ENCODE measurements around the gene ACACA. TPM values are rescaled to one million over a fixed set of nuclear protein-coding genes. Genes with fewer than 3 reads are reported as not detected.

Gene ACACA
- total RNA-seq, 1 experiment from 2014 or later: 41.7 TPM

DNA sequence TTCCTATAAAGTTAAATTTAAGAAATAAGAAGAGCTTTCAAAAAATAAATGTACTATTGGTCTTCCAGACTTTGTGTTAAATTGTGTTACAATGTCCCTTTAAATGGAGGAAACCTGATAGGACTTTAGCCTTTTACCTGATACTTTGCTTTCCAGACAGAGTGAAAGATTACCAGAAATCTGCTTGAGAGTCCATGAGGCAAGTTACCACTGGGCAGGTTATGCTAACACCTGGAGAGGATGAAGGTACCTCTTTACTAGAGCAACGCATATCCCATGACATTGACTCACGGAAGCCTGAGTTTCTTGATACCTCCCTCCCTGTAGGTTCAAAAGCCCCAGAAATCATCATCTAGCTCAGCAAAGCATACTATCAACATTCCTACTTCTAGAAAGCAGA lies 174.7 kb downstream of the ACACA start:
- no peak for DNase-seq (ENCODE audit: low spot score)

DNA sequence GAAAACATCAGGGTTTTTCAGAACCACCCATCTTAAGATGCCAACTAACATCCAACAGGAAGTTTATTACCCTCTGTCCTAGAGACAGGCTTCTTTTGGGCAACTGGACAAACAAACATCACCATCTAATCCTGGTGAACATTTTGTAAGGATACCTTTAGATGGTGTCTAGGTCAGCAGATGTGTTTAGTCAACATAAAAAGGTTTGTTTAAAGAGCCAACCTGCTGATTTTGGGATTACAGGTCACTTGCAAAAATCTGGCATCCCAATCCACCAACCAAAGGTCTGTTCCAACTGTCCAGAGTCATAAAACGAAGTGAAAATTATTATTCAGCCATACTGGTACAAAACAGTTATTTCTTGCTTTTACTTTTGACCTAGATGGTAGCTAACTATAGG lies 176.0 kb downstream of the ACACA start:
- DNase-seq (ENCODE audit: low spot score): no peak

DNA sequence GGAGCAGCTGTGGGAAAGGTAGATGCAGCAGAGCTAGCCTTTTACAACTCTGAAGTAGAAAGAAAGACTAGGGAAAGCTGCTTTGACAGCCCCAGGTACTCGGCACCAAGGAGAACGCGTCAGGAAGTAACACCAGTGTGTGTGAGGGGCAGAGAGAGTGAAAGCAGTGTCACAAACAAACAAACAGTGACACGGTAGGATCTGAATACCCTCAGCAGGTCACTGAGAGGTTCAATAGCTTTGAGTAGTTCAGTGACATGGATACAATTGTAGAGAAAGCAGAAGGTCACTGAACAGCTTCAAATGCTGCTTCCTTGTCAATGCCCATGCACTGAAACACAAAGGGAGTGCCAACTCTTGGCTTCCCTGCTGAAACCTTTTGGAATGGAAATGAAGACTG lies 181.2 kb downstream of the ACACA start:
- no peak for DNase-seq (ENCODE audit: low spot score)

DNA sequence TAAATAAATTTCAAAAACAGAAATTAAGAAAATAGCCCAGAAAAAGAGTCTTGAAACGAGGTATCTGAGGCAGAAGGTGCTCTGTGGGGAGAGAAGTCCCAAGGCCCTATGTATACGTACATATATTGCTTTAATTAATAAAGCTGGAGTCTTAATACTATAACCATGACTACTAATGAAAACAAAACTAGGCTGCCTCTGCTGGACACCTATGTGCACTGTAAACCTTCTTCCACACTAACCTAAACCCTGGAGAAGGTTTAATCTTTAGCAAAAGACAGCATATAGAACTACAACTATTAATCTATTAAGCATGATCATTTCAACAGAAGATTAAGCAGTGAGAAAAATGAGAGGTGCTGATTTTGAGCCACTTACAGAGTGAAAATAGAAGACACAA lies 184.8 kb downstream of the ACACA start:
- no peak for DNase-seq (ENCODE audit: low spot score)

DNA sequence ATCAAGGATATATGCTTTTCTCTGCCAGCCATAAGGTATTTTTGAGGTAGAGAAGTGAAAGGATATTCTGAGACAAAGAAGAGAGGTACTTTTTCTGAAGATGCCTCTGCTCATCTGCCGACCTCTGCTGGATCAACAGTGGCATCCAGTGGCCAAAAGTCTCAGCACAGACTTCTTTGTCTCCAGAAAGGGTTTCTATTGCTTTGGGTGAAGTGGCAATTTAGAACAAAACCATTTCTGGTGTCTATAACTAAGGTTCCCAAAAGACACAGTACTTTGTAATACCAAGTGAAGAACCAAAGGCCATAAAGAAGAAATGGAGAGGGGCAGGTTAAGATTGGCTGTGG lies 186.1 kb downstream of the ACACA start:
- peak; percentile 24 for DNase-seq (ENCODE audit: low spot score)

DNA sequence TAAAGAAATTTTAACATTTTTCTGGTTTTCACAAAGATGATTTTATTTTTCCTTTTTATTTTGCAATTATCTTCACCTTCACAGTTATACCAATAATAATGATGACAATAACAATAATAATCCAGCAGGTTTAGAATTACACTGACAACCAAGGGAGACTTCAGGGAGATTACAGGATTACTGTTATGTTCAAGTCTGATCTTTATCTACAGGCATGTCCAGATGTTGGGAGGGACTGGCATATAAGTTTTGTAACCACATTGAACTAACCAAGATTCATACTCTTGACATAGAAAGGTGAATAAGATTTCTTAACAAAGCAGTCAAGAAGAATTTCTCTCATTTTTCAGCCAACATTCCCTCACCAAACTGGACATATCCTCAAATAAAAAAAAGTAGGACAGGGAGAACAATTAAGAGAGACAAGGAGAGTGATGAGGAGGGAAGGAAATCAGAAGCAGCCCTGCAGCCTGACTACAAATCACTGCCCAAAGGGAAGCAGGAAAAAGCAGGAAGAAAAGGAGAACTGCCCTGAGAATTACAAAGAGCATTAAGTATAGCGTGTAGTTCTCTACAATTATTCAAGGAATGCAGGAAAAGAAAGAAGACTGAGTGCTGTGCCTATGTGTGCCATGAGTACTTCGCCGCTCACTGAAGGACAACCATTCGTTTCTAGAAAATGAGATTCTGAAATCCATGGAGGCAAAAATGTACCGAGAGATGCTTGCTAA lies 186.6 kb downstream of the ACACA start:
- no peak for DNase-seq (ENCODE audit: low spot score)

DNA sequence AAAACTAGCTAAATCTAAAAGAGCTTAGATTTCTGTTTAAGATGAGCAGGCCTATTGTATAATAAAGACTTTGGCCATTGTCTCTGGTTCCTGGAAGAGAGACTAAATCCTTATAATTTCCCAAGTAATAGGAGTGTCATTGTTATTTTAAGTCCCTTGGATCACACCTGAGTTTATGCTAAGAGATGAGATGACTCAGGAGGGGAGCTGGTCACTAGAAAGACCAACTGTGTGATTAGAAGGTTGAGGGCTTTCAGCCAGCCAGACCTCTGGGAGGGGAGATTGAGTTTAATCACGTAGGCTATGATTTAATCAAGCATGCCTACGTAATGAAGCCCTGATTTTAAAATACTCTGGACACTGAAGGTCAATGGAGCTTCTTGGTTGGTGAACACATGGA lies 187.8 kb downstream of the ACACA start:
- DNase-seq (ENCODE audit: low spot score): no peak

DNA sequence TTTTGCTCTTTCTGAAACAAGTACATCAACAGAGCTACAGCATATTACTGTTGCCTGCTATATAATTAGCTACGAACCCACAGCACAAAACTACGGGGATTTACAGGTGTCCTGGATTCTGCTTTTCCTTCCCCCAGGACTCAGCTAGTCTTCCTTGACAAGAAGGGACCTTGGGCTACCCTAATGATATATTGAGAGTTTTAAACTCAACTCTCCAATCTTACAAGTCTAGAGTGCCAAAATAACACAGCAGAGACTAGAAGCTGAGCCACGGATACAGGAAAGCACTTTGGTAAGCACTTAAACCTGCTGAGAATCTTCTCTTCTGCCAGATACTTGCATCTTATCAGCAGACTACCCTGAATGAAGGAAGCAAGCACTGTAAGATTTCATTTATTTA lies 192.2 kb downstream of the ACACA start:
- DNase-seq (ENCODE audit: low spot score): no peak

DNA sequence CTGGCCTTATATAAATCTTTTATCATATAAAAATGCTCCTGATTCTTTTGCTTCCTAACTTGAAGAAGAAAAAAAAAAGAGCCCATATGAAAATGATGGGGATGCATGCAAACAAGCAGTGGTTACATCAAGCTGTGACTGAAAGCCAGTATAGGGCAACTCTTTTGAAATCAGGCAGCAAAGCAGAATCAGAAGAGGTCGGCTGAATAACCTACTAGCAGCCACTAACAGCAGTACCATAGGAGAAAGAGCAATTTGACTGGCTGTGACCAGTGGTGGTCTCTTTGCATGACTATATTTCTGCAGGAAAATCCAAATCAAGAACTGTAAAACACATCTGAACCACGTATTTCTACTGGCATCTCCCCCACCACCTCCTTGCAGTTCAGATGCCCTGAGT lies 192.7 kb downstream of the ACACA start:
- DNase-seq (ENCODE audit: low spot score): no peak

DNA sequence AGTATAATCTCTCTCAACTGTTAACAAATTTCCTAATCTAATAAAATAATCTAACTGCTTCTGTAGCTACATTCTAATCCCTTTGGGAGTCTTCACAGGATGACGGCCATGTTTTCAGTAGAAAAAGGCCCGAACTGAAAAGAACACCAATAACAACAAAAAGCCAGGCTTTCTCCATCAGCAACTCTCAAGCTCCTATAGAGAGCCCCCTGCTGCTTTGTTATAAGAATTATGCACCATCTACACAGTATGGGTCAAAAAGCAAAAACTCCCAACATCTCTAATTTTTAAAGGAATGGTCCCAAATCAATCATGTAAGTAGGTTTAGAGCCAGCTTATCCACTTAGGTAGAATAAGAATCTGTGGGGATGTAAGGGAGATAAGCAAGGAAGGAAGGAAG lies 194.5 kb downstream of the ACACA start:
- no peak for DNase-seq (ENCODE audit: low spot score)

DNA sequence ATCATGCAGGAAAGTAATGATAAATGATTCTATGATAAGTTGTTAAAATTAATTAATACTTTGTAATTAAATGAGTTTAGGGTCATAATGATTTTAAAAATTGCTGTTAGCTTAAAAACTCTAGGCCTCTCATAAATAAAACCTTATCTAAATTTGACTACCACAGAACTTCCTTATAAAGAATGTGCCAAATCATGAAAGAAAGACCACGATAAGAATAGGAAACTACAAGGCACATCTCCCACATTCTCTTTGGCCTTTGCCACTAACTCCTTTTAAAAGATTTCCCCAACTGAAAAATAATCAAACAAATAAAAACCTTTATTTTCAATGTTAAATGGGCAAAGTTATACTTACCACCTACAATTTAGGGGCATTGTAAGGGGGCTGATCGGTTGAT lies 195.5 kb downstream of the ACACA start:
- DNase-seq (ENCODE audit: low spot score): no peak

DNA sequence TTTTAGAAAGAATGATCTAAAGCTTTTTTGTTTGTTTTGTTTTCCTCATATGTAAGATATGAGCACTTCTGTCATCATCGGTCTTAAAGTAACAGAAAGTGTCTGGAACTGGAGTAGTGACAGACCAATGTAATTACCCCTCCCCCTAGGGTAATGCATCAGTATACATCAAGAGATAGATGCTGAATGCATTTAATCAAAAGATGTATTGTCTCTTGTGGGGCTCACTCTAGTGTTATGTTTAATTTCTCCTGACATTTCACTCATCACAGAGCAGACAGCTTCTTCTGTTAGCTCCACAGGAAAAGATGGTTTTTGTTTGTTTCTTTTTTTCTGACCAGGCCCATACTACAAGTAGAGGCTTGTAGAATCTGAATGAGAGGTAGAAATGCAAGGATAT lies 199.5 kb downstream of the ACACA start:
- DNase-seq (ENCODE audit: low spot score): no peak

DNA sequence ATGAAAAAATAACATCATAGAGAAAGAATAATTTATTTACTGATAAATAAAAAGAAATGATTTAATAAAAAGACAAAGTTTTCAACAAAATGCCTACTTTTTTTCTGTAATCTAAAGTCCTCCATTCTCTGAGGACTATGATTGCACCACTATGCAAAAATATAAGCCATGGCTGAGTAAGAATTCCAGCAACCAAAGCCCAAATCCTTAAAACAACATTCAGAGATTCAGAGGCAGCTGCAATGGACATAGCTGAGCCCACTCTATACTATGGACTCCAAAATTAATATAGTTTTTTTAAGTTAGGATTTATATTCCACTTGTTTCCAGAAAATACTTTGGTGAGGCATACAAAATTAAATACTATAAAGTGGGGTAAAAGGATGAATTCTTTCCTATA lies 200.3 kb downstream of the ACACA start:
- no peak for DNase-seq (ENCODE audit: low spot score)

DNA sequence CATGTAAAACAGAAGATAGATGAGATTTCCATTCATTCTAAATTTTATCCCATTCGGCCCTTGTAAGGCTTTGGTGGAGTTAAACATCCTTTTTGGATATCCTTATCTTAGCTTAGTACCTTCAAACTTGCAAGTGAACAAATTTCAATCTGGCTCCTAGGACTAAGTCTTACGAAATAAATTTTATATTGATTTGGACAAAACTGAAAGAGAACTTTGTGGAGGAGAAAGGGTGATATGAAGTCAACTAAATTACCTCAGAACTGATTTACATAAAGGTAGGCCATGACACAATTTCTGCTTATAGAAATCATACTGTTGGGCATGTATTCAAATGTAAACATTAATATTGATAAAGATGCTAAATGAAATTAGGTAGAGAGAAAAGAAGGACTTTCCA lies 206.1 kb downstream of the ACACA start:
- no peak for DNase-seq (ENCODE audit: low spot score)

DNA sequence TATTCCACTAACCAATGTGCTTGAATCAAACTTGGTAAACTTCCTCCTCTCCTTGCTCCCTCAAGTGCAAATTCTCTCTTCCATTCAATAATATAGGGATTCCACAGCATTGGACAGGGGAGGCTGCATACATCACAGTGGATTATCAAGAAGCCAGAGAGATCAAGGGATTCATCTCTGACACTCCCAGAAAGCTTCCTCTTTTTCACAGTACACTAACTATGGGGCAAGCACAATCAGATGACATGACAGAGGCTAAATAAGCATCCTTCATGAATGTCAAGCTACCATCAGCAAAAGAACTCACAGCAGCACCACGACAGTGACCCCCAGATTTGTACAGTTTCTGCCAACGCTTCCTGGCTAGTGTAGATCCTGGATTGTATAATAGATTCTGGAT lies 209.3 kb downstream of the ACACA start:
- no peak for DNase-seq (ENCODE audit: low spot score)

DNA sequence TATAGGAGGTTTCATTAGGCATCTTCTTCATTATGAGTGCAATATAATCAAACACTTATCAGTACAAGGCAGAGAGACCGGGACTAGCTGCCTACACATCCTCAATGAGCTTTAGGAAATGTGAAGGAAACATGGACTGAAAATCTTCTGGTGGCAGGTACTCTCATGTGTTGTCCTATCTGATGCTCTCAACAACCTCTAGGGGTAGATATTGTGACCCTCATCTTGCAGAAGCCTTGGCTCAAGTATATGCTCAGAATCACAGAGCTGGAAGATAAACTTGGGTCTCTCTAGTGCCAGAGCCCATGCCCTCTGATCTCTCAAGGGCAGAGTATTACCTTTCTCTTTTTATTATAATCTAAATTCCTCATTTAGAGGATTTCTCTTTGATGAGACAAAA lies 212.4 kb downstream of the ACACA start:
- DNase-seq (ENCODE audit: low spot score): no peak

DNA sequence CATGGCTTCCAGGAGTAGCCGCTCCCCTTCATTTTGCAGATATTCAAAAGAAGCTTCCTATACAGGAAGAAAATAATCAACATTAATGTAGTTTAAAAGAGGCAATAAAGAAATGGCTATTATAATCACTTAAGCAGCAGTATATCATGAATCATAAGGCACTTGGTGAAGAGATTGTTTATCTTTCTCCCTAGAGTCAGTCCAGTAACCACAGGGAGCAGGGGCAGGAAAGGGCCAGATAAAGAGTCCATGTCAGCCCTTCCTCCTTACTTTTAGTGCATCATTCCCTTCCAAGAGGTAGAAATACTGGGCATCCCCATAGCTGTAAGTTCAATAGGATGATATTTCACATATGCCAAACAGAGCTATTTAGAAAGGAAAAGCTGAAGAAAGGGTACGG lies 215.4 kb downstream of the ACACA start:
- DNase-seq (ENCODE audit: low spot score): peak; percentile 67

DNA sequence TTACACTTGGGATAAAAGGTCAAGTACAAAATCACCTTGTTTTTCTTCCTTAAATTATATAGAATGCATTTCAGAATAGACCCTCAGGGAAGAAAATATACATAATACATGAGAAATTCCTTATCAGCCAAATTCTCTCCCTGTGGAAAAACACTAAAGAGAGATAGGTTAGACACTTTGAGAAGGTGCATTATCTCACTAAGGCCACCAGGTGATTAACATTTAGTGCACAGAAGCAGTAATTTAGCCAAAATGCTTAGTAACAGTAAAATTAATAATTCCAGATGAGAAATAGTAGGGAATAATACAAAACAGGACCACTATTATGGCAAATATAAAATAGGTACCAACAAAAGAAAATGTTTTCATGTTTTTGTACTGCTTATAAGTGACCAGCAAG lies 216.1 kb downstream of the ACACA start:
- DNase-seq (ENCODE audit: low spot score): no peak

DNA sequence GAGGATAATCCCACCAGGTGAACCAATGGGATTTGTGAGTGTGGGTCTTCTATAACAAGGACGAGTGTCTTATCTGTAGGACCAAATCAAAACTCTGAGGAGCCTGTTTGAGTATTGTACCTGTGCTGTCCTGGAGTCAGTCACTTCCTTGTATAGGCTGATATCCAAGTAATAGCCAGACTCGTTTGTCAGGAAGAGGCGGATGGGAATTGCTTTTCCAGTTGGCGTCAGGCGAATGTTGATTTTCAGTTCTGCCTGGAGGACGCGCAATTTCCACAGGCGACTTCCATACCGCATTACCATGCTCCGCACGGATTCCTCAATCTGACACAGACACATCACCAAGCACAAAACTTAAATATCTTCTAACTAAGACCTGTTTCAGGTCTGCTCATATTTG lies 218.5 kb downstream of the ACACA start:
- DNase-seq (ENCODE audit: low spot score): no peak

DNA sequence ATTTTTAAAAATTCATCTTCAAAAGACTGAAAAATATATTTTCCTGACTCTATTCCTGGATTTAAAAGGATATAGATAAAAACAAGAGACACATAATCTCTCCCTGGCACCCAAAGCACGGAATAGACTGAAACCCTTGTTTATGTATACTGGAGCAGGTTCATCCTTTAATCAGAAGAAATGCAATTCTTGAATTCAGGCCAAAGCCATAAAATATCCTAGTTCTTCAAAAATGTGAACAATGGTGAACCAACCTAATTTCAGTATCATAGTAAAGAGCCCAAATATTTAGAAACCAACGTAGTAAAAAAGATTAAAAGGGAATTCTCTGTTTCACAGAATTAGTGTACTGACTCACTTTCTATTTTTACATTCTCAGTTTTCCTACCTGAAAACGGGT lies 219.4 kb downstream of the ACACA start:
- DNase-seq (ENCODE audit: low spot score): peak; percentile 36

DNA sequence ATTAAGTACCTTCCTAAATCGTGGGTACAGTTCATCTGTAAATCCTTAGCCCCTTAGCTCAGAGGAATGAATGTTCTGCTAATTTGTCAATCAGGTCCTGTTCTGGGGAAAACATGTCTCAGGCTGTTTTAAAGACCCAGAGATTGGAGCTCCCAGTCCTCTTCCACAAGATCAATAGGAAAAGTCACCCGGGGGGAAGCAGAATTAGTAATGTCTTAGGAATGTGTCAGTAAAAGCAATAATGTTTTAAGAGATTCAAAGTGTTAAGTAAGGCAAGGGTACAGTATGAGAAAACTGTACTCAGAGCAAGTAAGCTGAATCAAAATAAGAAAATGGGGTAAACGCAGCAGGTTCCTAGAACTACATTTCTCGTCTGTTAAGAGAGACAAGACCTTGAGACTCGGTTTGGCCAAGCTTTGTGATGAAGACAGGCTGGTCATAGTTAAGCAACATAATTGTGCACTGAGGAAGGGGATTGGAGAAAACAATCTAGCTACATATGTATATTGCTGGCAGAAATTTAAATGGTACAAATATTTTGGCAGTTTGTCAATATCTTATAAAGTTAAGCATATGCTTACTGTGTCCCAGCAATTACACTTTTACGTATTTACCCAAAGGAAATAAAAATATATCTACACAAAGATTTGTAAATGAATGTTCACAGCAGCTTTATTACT lies 223.7 kb downstream of the ACACA start:
- DNase-seq (ENCODE audit: low spot score): peak; percentile 22

DNA sequence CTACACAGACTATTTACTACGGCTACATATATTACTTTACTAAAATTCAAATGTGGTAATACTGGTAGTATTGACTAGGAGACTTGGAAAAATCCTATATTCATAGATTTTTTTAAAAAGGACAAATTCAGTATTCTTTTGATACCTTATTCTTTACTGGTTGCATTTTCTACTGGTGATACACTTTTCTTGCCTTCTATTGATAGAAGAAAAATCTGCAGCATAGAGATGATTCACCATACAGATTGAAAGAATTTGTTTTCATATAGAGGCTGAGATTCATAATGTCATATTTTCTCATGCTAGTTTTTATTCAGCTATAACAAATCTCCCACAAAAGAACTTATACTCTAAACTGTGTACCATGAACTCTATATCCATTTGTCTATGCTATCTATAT lies 226.3 kb downstream of the ACACA start:
- DNase-seq (ENCODE audit: low spot score): no peak

DNA sequence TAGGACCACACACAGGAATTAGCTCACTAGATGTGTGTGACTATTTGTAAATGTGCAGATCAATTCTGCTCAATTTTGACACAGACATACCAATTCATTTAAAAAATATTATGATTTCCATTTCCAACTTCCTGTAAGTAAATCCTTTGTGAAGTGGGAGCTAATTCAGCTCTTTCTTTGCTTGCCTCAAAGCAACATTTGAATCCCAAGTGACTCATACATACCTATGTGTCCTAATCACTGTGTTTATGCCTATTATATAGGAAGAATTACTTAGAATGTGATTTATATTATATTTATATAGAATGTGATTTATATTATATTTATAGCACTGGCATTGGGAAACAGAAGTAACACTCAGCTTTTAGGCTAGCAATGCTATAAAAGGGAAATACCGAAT lies 226.7 kb downstream of the ACACA start:
- DNase-seq (ENCODE audit: low spot score): peak; percentile 58

All from A172 (cell line).